ENCODE measurements around the gene RHOT2.

Gene RHOT2

GRCh38 chr16:628321-629061, 39.4 kb upstream of the RHOT2 start:
- Mint-ChIP-seq H3K4me1 (ENCODE audit: low read depth in 2 of 2) (peaks cover 0 to 3% of the 10 kb centered on the region in 2 donors), H3K27me3 (no peaks in the 10 kb centered on the region), H3K27ac (peak overlapping the region in 1 of 2 donors; percentile 20), H3K9me3 (no peaks in the 10 kb centered on the region), H3K4me3 (no peak overlapping the region), H3K36me3 (ENCODE audit: insufficient read depth) (no peaks in the 10 kb centered on the region)
- no peak for DNase-seq
- no peak for ATAC-seq (replicated peaks)

- no peak for ATAC-seq (replicated peaks)
- Mint-ChIP-seq H3K4me3 (no peak overlapping the region), H3K27me3 (no peaks in the 10 kb centered on the region), H3K27ac (no peak overlapping the region), H3K9me3 (no peaks in the 10 kb centered on the region), H3K36me3 (ENCODE audit: insufficient read depth) (no peaks in the 10 kb centered on the region), H3K4me1 (ENCODE audit: low read depth in 2 of 2) (peaks cover 0 to 3% of the 10 kb centered on the region in 2 donors)
- DNase-seq = no peak
Observed at GRCh38 chr16:629185-629832, 38.6 kb upstream of the RHOT2 start.

- no peak for ATAC-seq (replicated peaks)
- Mint-ChIP-seq H3K4me3 (no peak overlapping the region), H3K36me3 (ENCODE audit: insufficient read depth) (no peaks in the 10 kb centered on the region), H3K27ac (no peak overlapping the region), H3K9me3 (no peaks in the 10 kb centered on the region), H3K27me3 (no peaks in the 10 kb centered on the region), H3K4me1 (ENCODE audit: low read depth in 2 of 2) (peaks cover 1 to 5% of the 10 kb centered on the region in 2 donors)
- DNase-seq = no peak
Observed at GRCh38 chr16:629833-630248, 38.1 kb upstream of the RHOT2 start.

- H3K9me3 Mint-ChIP-seq = no peaks in the 10 kb centered on the region
- H3K4me1 Mint-ChIP-seq (ENCODE audit: low read depth in 2 of 2) = peaks cover 3 to 6% of the 10 kb centered on the region in 2 donors
- H3K27ac Mint-ChIP-seq = no peak overlapping the region
- no peaks in the 10 kb centered on the region for H3K27me3 Mint-ChIP-seq
- DNase-seq (no peak), ATAC-seq (replicated peaks) (no peak)
- no peaks in the 10 kb centered on the region for H3K36me3 Mint-ChIP-seq (ENCODE audit: insufficient read depth)
- H3K4me3 Mint-ChIP-seq = no peak overlapping the region
Observed at GRCh38 chr16:630249-630814, 37.6 kb upstream of the RHOT2 start.

- no peak within 1 kb of the TSS for H3K27ac Mint-ChIP-seq
Observed at GRCh38 chr16:630815-631405, 37.0 kb upstream of the RHOT2 start, which contains the start of gene WFIKKN1. Gene WFIKKN1 (plus strand): TSS chr16:630985. CDS start chr16:631254, 269 bp downstream.

GRCh38 chr16:631808-632358, 36.0 kb upstream of the RHOT2 start:
- Mint-ChIP-seq H3K9me3 (peaks cover 0 to 2% of the 10 kb centered on the region in 2 donors), H3K4me3 (no peak overlapping the region), H3K36me3 (ENCODE audit: insufficient read depth) (peaks cover 9% of the 10 kb centered on the region), H3K27ac (no peak overlapping the region), H3K27me3 (peaks cover 0 to 6% of the 10 kb centered on the region in 2 donors), H3K4me1 (ENCODE audit: low read depth in 2 of 2) (peaks cover 7 to 9% of the 10 kb centered on the region in 2 donors)
- DNase-seq (no peak), ATAC-seq (replicated peaks) (no peak)

More at GRCh38 chr16:630815-631405, 37.0 kb upstream of the RHOT2 start, which contains the start of gene WFIKKN1:
- Mint-ChIP-seq H3K9me3 (no peaks in the 10 kb centered on the region), H3K4me3 (no peak within 1 kb of the TSS), H3K4me1 (ENCODE audit: low read depth in 2 of 2) (peaks cover 3 to 6% of the 10 kb centered on the region in 2 donors), H3K27me3 (no peaks in the 10 kb centered on the region), H3K36me3 (ENCODE audit: insufficient read depth) (no peaks in the 10 kb centered on the region)
- DNase-seq = no peak
- no peak for ATAC-seq (replicated peaks)

GRCh38 chr16:632486-633335, 35.2 kb upstream of the RHOT2 start:
- peaks cover 0 to 2% of the 10 kb centered on the region in 2 donors for H3K9me3 Mint-ChIP-seq
- no peak overlapping the region for H3K27ac Mint-ChIP-seq
- peaks cover 17% of the 10 kb centered on the region for H3K36me3 Mint-ChIP-seq (ENCODE audit: insufficient read depth)
- ATAC-seq (replicated peaks) = no peak
- H3K4me1 Mint-ChIP-seq (ENCODE audit: low read depth in 2 of 2) = peaks cover 7 to 10% of the 10 kb centered on the region in 2 donors
- H3K4me3 Mint-ChIP-seq = no peak overlapping the region
- no peak for DNase-seq
- H3K27me3 Mint-ChIP-seq = peaks cover 0 to 6% of the 10 kb centered on the region in 2 donors

- DNase-seq (no peak), ATAC-seq (replicated peaks) (no peak)
- H3K4me3 Mint-ChIP-seq = no peak overlapping the region
- H3K27ac Mint-ChIP-seq = no peak overlapping the region
- H3K27me3 Mint-ChIP-seq = peaks cover 0 to 6% of the 10 kb centered on the region in 2 donors
- H3K4me1 Mint-ChIP-seq (ENCODE audit: low read depth in 2 of 2) = peaks cover 7 to 11% of the 10 kb centered on the region in 2 donors
- peaks cover 0 to 2% of the 10 kb centered on the region in 2 donors for H3K9me3 Mint-ChIP-seq
- peaks cover 20% of the 10 kb centered on the region for H3K36me3 Mint-ChIP-seq (ENCODE audit: insufficient read depth)
Observed at GRCh38 chr16:633336-634050, 34.4 kb upstream of the RHOT2 start.

GRCh38 chr16:634051-634670, 33.8 kb upstream of the RHOT2 start:
- Mint-ChIP-seq H3K4me3 (peak overlapping the region; percentile 69 to 76), H3K4me1 (ENCODE audit: low read depth in 2 of 2) (peaks cover 7 to 11% of the 10 kb centered on the region in 2 donors), H3K27me3 (peaks cover 0 to 6% of the 10 kb centered on the region in 2 donors), H3K9me3 (peaks cover 0 to 2% of the 10 kb centered on the region in 2 donors), H3K36me3 (ENCODE audit: insufficient read depth) (peaks cover 24% of the 10 kb centered on the region), H3K27ac (no peak overlapping the region)
- DNase-seq = no peak
- ATAC-seq (replicated peaks) = no peak

- Mint-ChIP-seq H3K27ac (no peak overlapping the region), H3K9me3 (peaks cover 0 to 2% of the 10 kb centered on the region in 2 donors), H3K27me3 (peaks cover 0 to 6% of the 10 kb centered on the region in 2 donors), H3K4me3 (peak overlapping the region; percentile 69 to 76), H3K36me3 (ENCODE audit: insufficient read depth) (peaks cover 24% of the 10 kb centered on the region), H3K4me1 (ENCODE audit: low read depth in 2 of 2) (peaks cover 7 to 9% of the 10 kb centered on the region in 2 donors)
- DNase-seq (no peak), ATAC-seq (replicated peaks) (no peak)
Observed at GRCh38 chr16:634996-635395, 32.9 kb upstream of the RHOT2 start.

GRCh38 chr16:635573-636205, 32.2 kb upstream of the RHOT2 start:
- H3K27me3 Mint-ChIP-seq = peaks cover 0 to 6% of the 10 kb centered on the region in 2 donors
- DNase-seq (peak in 1 of 3 experiments; percentile 15), ATAC-seq (replicated peaks) (peak; percentile 0)
- H3K36me3 Mint-ChIP-seq (ENCODE audit: insufficient read depth) = peaks cover 24% of the 10 kb centered on the region
- H3K27ac Mint-ChIP-seq = peak overlapping the region; percentile 100
- H3K4me1 Mint-ChIP-seq (ENCODE audit: low read depth in 2 of 2) = peaks cover 7 to 9% of the 10 kb centered on the region in 2 donors
- H3K4me3 Mint-ChIP-seq = peak overlapping the region; percentile 98 to 99
- peaks cover 0 to 2% of the 10 kb centered on the region in 2 donors for H3K9me3 Mint-ChIP-seq

Measured in effector memory CD8-positive, alpha-beta T cell (primary cell).